NCI-H1930 (cell line): ENCODE data around the gene PLA2G2C.

Experiments
- DNase-seq, 2 experiments: peaks; one replicate each; lab custom pipeline; 2025; lab: John Stamatoyannopoulos, UW

PLA2G2C gene

GRCh38 chr1:20152599-20152930 is 33.8 kb downstream of the PLA2G2C start:
- no peak for DNase-seq

DNA sequence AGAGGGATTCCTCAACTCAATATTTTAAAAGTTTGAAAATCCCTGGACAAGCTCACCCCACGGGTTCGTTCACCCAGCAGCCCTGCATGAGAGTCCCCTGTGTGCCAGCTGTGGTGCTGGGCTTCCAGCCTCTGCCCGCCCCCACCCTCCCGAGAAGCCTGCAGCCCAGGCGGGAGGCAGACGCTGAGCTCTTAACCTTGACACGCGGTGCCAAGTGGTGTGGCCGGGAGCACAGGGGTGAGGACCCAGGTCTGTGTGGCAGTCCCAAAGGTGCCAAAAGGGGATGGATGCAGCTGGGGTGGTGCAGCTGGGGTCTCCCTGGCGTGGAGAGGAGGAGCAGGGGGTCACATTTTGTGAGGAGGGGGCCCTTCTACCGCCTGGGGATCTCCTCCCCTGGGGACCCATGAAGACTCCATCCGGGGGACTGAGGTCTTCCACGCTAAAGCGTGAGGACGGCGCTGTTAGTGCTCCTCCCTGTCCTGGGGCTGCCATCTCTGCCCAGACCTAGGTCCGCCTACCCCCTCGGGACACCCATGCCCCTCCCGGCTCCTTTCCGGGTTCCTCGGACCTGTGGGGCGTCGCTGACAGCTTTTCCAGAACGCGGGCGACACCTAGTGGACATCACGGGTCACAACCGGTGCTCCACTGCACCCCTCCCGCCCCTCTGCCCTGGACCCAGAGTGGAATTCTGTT is 34.3 kb downstream of the PLA2G2C start:
- peak; percentile 34 to 51 for DNase-seq

DNA sequence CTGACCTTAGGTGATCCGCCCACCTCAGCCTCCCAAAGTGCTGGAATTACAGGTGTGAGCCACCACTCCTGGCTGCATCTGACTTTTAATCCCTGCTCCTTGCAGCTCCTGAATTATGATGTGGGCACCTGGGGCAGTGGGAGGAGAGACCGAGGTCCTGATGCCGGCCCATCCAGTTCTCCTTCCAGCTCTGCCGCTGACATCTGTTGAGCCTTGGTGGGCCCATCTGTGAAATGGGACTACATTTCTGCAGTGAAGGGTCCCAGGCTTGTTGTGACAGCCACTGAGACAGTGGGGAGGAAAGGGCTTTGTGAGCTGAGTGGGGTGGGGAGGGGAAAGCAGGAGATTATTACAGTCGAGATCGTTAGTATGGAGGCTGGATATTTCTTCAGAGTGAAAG is 35.3 kb downstream of the PLA2G2C start:
- DNase-seq = no peak

DNA sequence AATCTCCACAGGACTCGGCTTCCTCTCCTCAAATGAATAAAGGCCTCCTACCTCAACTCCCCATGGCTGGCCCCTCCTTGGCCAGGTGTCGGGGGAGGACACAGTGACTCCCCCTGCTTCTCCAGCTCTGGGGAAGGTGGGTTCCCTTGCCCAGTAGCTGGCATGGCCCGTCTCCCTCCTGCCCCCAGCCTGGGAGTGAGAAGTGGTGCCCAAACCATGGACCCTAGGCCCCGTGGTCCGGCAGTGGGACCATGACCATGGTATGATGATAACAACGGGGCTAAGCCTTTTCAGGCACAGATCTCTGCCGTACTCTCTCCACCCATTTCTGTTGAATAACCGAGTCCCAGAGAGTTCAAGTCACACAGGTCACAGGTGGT is 36.0 kb downstream of the PLA2G2C start:
- DNase-seq = no peak

GRCh38 chr1:20149601-20150325 is 36.6 kb downstream of the PLA2G2C start:
- DNase-seq = no peak

- DNase-seq = no peak
These were observed 37.5 kb downstream of the PLA2G2C start for GRCh38 chr1:20148571-20149500.

DNA sequence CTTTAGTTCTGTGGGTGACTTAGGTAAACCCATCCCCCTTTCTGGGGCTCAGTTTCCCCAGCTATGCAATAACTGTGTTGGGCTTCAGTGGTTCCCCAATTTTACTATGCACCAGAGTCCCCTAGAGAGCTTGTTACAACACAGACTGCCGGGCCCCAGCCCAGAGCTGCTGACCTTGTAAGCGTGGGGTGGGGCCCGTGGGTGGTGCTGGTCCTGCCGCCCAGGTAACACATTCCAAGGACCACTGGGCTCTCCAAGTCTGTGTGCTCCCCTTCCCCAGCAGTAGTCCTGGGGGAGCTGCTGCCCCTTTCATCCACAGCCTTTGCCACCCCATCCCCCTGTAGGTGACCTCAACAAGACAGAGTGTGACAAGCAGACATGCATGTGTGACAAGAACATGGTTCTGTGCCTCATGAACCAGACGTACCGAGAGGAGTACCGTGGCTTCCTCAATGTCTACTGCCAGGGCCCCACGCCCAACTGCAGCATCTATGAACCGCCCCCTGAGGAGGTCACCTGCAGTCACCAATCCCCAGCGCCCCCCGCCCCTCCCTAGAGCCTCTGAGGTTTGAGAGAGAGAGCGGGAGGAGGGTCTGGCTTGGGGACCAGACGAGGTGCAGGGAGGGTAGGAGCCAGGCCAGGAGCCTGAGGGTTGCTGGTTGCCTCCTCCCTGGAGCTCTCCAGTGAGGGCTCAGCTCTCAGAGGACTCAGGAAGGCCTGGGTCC is 38.3 kb downstream of the PLA2G2C start:
- no peak for DNase-seq

DNA sequence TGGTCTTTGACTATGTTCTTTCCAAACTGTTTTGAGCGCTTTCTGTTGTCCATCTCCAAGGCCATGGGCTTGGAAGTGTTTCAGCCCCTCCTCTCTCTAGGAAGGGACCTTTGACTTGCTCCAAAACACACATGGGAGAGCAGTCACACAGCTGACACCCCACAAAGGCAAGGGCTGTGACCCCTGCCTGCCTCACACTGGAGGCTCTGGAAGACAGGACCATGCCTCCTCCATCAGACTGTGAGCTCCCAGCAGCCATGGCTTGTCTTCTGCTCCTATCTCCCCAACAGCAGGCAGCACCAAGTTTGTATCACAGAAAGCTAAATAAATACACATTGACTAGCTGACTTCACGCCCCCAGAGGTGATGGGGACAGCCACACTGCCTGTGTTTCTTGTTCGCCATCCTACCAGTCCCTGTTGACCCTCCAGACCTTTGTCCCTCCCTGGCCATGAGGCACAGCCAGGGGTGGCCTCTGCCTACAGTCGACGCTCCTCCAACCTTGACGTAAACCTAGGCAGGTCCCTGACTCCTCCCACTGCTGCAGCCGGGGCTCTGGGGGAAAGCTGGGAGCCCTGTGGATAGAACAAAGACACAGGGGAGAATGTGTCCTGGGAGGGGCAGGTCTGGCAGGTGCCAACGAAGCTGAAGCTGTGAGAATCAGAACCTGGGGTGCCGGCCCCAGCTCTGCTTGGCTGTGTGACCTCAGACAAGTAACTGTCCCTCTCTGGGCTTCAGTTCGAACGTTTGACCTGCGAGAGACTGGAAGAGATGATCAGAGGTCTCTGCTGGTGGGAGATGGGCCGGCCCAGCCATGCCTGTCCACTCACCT is 42.4 kb downstream of the PLA2G2C start:
- DNase-seq = no peak

GRCh38 chr1:20143318-20143717 is 43.0 kb downstream of the PLA2G2C start:
- no peak for DNase-seq

- no peak for DNase-seq
These were observed 44.2 kb downstream of the PLA2G2C start for GRCh38 chr1:20142001-20142710.

DNA sequence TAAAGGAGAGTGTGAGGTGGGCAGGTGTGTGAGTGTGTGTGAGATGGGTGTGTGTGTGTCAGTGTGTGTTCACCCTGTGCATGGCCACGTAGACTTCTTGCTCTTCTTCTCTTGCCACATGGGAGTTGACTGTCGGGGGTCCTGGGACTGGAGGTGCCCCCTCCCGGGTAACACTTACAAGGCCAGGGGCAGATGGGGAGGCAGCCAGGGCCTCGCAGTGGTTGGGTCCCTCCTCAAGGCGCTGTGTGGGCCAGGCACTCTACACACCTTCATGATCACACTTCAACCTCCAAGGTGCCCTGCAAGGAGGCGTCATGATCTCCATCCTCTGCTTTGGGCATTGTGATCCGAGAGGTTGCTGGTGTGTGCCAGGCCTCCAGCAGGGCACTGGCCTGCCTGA is 44.9 kb downstream of the PLA2G2C start:
- no peak for DNase-seq

- no peak for DNase-seq
These were observed 45.3 kb downstream of the PLA2G2C start for GRCh38 chr1:20141001-20141400.

- DNase-seq = no peak
These were observed 46.3 kb downstream of the PLA2G2C start for GRCh38 chr1:20139776-20140612.

DNA sequence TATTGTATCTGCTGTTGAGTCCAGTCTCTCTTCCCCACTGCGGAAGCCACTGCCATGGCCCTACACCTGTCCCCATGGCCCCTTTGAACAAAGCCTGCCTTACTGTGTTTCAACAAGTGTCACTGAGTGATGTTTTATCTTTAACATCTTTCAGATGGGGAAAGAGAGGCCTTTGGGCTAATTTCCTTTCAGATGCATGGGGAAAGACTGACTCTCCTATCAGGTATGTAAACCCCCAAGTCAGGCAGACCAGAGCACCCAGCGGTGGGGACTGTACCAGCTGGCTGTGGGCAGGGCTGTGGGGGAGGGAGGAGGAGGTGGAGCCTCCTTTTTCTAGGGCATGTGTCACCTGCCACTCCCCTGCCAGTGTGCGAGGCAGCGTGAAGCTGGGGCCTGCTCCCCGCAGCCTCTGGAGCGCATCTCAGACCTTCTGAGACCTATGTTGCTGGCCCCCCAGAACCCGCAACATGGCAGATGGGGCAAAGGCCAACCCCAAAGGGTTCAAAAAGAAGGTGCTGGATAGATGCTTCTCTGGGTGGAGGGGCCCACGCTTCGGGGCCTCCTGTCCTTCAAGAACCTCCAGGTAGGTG is 47.3 kb downstream of the PLA2G2C start, which contains the start of gene PLA2G2F:
Gene PLA2G2F (plus strand): TSS at position 363 of the 590 bp plus-strand sequence. CDS start 105 bp downstream, at position 468.
- no peak for DNase-seq

GRCh38 chr1:20138346-20138745 is 48.0 kb downstream of the PLA2G2C start:
- no peak for DNase-seq

DNA sequence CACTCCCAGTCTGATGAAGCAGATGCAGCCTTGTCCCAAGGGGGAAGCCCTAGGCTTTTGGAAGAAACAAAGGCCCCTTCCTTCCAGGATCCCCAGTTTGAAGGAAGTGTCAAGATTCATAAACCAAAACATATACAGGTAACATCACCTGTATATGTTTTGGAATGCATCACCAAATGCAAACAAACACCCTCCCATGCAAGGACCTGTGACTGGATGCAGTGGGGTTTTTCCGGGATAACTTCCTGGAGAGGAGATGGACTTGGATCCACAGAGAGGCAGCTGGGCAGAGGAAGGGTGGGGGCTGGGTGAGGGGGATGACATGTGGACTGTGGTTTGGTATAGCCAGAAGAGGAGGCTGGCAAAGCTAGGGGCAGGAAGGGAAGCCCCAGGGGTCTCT is 48.7 kb downstream of the PLA2G2C start:
- no peak for DNase-seq

DNA sequence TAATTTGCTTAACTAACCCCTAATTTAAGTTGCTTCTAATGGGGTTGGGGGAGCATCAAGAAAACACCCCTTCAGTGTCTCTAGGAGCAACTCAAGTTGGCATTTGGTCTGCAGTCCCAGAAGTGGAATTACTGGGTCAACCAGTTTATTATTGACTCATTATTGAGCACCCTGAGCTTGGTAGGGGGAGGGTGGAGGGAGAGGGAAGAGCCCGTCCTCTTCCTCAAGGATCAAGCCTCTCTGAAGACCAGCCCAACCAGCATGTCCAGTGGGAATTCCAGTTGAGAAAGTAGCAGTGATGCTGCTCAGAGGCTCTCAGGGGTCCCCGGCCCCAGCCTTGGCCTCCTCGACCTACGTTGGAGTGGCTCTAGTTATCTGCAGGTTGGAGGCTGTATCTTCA is 49.3 kb downstream of the PLA2G2C start:
- DNase-seq = no peak

- DNase-seq = no peak
These were observed 50.1 kb downstream of the PLA2G2C start for GRCh38 chr1:20136249-20136648.

DNA sequence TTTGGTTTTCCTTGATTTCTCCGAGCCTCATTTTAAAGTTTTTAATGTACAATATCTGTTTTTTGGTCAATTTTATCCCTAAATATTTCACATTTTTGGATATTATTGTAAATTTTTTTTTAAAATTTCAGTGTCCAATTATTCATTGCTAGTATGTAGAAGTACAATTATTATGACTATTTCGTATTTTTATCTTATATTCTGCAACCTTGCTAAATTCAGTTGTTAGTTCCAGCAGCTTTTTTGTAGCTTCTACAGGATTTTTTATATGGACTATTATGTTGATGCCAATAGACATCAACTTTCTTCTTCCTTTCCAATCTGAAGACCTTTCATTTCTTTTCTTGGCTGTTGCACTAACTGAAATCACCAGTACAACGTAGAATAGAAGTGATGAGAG is 51.3 kb downstream of the PLA2G2C start:
- DNase-seq = no peak
